Mucosa of descending colon (tissue), 3 donors: ENCODE results near the gene PDCD5. TPM values are rescaled to one million over a fixed set of nuclear protein-coding genes. Genes with fewer than 3 reads are reported as not detected.

Experiments used
- ATAC-seq: fragments of 200-7000 bp; cut with Tn5 transposase; one replicate; pipeline ENCODE4 v1.9.1; 2020; ENCODE audit warnings: mild to moderate bottlenecking, moderate library complexity
- DNase-seq, 3 donors: peaks; one replicate each; pipeline ENCODE4 v3.0.0-alpha.2; 2020
- H3K36me3 ChIP-seq: fragments of 200-600 bp; one replicate; pipeline ENCODE4 v1.8.0; 2021; ENCODE audit warnings: low read depth, mild to moderate bottlenecking
- H3K4me1 ChIP-seq: fragments of 200-600 bp; one replicate; pipeline ENCODE4 v1.8.0; 2021; ENCODE audit warnings: low read depth, mild to moderate bottlenecking
- H3K4me3 ChIP-seq: fragments of 200-600 bp; one replicate; pipeline ENCODE4 v1.8.0; 2021; ENCODE audit warnings: mild to moderate bottlenecking
- H3K9me3 ChIP-seq: fragments of 200-600 bp; one replicate; pipeline ENCODE4 v1.8.0; 2021; ENCODE audit warnings: mild to moderate bottlenecking
- intact Hi-C, 2 donors: fragments of 100-400 bp; cut with DNase I in 1 of 2; cut with micrococcal nuclease in 1 of 2; formaldehyde crosslinking; loops; one replicate each; pipeline versions ENCODE4 v1.11.0 to v1.11.1; 2022; cut with DNase I, micrococcal nuclease
- total RNA-seq, 3 donors: library from RNA; stranded (reverse); fragmentation: NEBNext Ultra II Directional in 2 of 3; extraction: Animal tissue kit (Norgen Biotek cat#: 25700) in 2 of 3; gene quantifications; one replicate each; pipeline versions ENCODE4 v1.2.1 to v1.2.4, GENCODE V29; 2021 to 2023
- TF ChIP-seq, protein P1 (sequence below): fragments of 200-600 bp; IDR thresholded peaks from one replicate; pipeline ENCODE4 v1.8.0; 2022; ENCODE audit warnings: antibody characterized with exemption, mild to moderate bottlenecking
- donor health status: DM: no; HTN: no; CAD: no; lungs with moderate emphysema.
- donor health status: DM: no; HTN: no; CAD: no.
- donor health status: DM: no; HTN: yes; CAD: no.

Gene PDCD5
- total RNA-seq, 3 donors from 2014 or later: 44.8 to 79.6 (median 69.4) TPM

DNA sequence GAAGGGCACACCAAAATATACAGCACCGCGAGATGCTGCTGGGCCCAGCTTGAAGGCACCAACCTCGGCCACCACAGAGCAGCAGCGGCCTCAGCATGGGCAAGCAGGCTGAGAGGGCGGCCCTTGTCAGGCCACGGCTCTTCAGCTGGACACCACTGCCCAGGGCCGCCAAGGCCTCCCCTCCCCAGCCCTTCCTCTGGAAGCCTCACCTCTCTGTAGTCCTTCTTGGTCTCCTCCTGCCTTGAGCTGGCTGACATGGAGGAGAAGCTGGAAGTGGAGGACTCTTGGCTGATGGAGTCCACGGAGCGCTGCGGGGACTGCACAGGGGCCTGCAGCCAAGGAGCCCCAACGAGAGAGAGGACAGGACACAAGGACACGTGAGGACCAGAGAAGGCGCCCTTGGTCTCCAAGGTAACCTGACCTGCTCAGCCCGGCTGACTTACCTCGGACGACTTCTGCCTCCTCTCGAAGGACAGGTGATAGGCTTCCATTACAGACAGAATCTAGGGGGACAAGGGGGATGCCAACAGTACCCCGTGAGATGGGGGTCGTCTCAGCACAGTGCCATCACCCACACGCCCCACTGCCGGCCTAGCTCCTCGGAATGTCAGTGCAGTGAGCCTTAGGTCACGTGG is 38.2 kb downstream of the PDCD5 start:
- TF ChIP-seq, protein P1, sequence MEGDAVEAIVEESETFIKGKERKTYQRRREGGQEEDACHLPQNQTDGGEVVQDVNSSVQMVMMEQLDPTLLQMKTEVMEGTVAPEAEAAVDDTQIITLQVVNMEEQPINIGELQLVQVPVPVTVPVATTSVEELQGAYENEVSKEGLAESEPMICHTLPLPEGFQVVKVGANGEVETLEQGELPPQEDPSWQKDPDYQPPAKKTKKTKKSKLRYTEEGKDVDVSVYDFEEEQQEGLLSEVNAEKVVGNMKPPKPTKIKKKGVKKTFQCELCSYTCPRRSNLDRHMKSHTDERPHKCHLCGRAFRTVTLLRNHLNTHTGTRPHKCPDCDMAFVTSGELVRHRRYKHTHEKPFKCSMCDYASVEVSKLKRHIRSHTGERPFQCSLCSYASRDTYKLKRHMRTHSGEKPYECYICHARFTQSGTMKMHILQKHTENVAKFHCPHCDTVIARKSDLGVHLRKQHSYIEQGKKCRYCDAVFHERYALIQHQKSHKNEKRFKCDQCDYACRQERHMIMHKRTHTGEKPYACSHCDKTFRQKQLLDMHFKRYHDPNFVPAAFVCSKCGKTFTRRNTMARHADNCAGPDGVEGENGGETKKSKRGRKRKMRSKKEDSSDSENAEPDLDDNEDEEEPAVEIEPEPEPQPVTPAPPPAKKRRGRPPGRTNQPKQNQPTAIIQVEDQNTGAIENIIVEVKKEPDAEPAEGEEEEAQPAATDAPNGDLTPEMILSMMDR: no peak
- intact Hi-C loops: no loop called here
- no peak overlapping the region for H3K4me3 ChIP-seq
- ATAC-seq: no peak
- H3K9me3 ChIP-seq: no peaks in the 10 kb centered on the region
- peaks cover 9% of the 10 kb centered on the region for H3K36me3 ChIP-seq
- no peaks in the 10 kb centered on the region for H3K4me1 ChIP-seq
- no peak for DNase-seq

GRCh38 chr19:32622002-32622401 is 41.0 kb downstream of the PDCD5 start:
- TF ChIP-seq, protein P1: no peak
- peaks cover 9% of the 10 kb centered on the region for H3K36me3 ChIP-seq
- intact Hi-C loops: no loop called here
- no peak overlapping the region for H3K4me3 ChIP-seq
- ATAC-seq: no peak
- H3K4me1 ChIP-seq: no peaks in the 10 kb centered on the region
- H3K9me3 ChIP-seq: no peaks in the 10 kb centered on the region
- no peak for DNase-seq

DNA sequence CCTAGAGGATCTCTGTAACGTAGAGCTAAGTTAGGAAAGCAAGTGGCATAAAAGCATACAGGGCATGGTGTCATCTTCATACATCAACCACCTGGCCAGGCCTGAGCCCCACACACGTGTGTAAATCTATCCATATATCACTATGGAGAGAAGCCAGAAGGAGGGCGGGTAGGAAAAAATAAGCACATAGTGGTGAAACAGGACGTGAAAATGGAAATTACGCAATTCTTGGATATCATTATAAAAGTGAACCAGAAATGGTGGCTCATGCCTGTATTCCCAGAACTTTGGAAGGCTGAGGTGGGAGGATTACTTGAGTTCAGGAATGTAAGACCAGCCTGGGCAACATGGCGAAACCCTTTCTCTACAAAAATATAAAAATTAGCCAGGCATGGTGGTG is 43.4 kb downstream of the PDCD5 start:
- TF ChIP-seq, protein P1: no peak
- DNase-seq: no peak
- no peak overlapping the region for H3K4me3 ChIP-seq

DNA sequence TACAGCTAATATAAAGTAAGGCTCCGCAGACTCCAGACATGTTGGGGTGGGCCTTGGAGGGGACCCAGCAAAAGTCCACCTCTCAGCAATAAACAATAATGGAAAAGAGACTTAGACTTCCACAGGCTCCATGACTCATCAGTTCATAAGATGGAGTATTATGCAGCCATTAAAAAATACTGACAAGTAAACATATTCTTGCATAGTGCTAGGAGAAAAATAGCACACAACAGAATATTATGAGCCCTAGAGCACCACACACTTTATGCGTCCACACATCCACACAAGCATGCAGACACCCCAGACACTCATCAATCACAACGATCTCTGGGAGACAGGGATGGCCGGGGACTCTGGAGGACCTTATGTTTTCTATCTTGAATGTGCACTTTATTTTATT is 46.0 kb downstream of the PDCD5 start:
- H3K4me3 ChIP-seq: no peak overlapping the region
- peaks cover 5% of the 10 kb centered on the region for H3K36me3 ChIP-seq
- H3K4me1 ChIP-seq: no peaks in the 10 kb centered on the region
- ATAC-seq (no peak), DNase-seq (no peak)
- intact Hi-C loops: no loop called here
- TF ChIP-seq, protein P1: no peak
- no peaks in the 10 kb centered on the region for H3K9me3 ChIP-seq

More for the DNA sequence above, 43.4 kb downstream of the PDCD5 start:
- Histone ChIP-seq H3K36me3 (peaks cover 12% of the 10 kb centered on the region), H3K9me3 (no peaks in the 10 kb centered on the region), H3K4me1 (no peaks in the 10 kb centered on the region)
- ATAC-seq: no peak
- intact Hi-C loops: no loop called here

DNA sequence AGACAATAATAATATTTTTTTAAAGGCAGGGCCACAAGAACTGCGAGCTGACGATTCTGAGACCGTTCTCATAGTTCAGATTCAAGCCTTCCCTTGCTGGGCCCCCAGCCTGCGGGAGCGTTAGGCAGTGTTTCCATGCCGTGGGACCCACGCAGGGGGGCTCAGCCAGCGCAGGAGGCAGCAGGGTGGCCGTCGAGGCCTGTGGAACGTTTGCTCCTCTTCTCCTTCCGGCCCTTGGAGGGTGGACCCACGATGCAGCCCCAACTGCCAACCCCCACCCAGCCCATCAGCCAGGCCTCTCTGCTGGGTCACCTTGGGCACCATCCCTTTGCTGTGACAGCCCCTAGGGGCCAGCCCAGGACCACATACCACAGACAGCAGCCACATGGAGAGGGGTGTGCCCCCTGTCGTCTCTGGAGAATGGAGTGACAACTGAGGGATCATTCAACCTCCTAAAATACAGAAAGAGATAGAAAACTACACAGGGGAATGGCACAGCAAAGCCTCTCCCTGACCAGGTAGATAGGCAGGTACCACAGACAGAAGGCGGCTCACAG is 46.8 kb downstream of the PDCD5 start:
- no peak for ATAC-seq
- intact Hi-C loops: no loop called here
- Histone ChIP-seq H3K4me1 (no peaks in the 10 kb centered on the region), H3K9me3 (no peaks in the 10 kb centered on the region), H3K4me3 (no peak overlapping the region), H3K36me3 (peaks cover 5% of the 10 kb centered on the region)
- DNase-seq: no peak
- TF ChIP-seq, protein P1: no peak
